HG02973 (cell line): ENCODE measurements around the gene TCL1B.
A peak's percentile ranks its signal among the peaks of the same experiment; 100 is the strongest.
"Not testable (repeated sequence)": the region's sequence is repeated elsewhere in the genome, so short reads cannot be mapped to it uniquely, and the experiment has no call there.

ENCODE experiments used
- ATAC-seq: cut with Tn5 transposase; IDR thresholded peaks from one replicate; pipeline ENCODE4 v1.9.1; 2021; ENCODE audit warnings: moderate library complexity; ENCODE audit not compliant: unreplicated experiment

TCL1B gene, protein sequence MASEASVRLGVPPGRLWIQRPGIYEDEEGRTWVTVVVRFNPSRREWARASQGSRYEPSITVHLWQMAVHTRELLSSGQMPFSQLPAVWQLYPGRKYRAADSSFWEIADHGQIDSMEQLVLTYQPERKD

DNA sequence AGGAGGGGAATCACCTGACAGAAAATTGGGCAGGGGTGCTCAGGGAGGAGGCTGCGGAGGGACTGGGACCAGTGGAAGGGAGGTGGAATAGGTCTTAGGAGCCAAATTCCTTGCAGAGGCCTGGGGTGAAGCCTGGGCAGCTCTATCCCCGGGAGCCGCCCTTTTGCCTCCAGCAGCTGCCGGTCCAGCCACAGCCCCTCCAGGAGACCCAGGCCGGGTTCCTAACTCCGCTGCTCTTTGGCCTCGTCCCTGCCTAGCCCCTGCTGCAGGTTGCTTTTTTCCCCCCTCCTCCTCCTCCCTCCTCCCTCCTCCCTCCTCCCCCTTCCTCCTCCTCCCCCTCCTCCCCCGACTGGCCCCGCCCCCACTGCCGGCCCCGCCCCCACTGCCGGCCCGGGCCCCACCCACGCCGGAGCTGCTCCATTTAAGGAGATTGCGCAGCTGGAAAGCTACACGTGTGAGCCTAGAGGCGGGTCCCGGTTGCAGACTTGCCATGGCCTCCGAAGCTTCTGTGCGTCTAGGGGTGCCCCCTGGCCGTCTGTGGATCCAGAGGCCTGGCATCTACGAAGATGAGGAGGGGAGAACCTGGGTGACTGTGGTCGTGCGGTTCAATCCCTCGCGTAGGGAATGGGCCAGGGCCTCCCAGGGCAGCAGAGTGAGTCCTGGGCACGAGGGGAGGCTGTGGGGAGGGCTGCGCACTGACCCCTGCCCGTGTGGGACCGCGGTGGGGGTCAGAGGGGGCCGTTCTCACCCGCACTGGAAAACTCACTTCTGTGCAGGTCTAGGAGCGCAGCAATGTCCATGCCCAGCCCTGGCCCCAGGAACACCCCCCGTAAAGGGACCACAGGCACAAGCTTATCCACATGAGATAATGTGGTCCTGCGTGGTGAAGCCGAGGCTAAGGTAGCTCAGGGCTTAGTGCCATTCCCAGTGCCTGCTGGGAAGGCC lies at the start of gene TCL1B:
TSS of gene TCL1B (plus strand) at position 449 of the 945 bp plus-strand sequence. CDS start at position 491, 42 bp downstream.
- no peak for ATAC-seq

DNA sequence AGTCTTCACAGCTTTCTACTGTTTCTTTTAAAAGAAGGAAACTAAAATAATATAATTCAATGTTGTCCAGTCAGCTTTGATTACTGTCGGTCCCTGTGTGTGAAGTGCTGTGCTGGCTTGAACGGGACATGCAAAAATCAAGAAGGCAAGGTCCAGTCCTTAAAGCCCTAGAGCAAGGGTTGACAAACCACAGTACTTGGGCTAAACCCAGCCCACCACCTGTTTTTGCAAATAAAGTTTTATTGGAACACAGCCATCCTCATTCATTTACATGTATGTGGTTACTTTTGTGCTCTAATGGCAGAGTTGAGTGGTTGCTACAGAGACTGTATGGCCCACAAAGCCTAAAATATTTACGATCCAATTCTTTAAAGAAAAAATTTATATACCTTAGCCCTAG lies 41.2 kb upstream of the TCL1B start:
- ATAC-seq = no peak

DNA sequence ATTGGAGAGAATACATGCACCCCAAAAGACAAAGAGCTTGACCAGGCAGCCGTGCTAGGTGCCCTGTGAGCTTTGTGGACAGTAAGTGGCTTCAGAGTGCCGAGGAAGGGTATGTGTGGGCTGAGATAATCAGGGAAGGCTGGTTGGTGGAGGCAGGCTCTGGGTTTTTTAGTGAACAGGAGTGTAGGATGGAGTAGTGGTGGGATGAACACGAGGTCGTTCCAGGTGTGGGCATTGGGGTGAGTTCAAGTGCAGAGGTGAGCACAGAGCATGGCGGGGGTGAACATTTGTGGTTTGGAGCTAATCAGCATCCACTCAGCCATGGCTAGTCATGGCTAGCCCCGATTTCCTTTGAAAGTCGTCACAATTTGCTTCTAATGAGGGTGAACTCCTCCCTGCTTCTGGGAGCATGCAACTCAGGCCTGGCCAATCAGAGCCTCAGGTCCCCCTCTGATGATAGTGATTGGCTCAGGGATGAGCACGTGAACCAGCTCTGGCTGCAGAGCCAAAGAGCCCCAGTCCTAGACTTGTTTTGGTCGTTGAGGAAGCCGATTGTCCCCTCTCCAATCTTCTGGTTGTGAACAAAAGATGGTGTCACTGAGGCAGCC lies 40.7 kb upstream of the TCL1B start:
- no peak for ATAC-seq

GRCh38 chr14:95647926-95648325 lies 38.3 kb upstream of the TCL1B start:
- no peak for ATAC-seq

GRCh38 chr14:95649230-95649629 lies 37.0 kb upstream of the TCL1B start:
- ATAC-seq = no peak

DNA sequence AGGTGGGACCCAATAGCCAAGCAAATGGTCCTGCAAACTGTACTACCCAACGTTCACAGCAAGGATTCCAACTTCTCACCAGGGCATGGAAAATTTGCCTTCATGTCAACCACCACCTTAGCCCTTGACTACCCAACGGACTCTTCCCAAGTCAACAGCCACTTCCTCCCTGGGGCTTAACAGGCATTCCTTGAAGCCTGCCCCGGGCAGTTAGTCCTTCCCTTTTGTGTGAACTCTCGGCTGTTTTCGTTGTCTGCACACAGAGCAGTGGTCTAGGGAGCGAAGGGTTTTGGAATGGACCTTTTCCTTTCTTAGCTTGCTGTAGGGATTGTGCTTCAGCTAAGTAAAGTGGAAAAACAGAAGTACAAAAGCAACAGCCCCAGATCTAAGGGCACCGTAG lies 35.2 kb upstream of the TCL1B start:
- ATAC-seq = no peak

- ATAC-seq = no peak
These were observed 34.2 kb upstream of the TCL1B start for GRCh38 chr14:95651821-95652583.

DNA sequence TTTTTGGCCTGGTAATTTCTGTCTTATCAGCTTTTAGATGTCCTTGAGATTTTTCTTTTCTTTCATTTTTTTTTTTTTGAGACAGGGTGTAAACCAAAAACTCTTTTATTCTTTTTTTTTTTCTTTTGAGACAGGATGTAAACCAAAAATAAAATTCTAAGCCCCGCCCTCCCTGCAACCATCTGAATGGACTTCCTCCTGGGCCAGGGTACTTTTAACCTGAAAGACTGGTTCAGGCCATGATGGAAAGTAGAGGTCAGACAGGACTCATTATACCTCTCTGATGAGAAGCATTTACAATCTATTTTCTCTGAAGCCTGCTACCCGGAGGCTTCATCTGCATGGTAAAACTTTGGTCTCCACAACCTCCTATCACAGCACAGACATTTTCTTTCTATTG lies 33.5 kb upstream of the TCL1B start:
- ATAC-seq = no peak

DNA sequence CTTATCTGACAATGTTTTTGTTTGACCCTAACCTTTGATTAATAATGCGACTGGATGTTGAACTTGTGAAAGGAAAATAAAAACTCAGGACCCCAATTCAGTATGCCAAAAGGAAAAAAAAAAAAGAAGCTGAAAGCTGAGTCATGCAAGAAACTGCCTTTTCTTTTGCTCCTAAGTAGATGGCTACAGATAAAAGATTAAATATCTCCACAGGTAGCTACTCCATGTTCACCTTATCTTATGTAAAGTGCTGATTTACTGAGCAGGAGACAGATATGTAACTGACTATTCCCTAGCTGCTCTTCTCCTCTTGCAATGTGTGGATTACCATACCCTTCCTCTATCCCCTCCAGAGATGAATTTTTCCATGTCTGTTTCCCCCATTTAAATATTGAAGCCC lies 30.8 kb upstream of the TCL1B start:
- no peak for ATAC-seq

GRCh38 chr14:95656634-95657033 lies 29.6 kb upstream of the TCL1B start:
- no peak for ATAC-seq

DNA sequence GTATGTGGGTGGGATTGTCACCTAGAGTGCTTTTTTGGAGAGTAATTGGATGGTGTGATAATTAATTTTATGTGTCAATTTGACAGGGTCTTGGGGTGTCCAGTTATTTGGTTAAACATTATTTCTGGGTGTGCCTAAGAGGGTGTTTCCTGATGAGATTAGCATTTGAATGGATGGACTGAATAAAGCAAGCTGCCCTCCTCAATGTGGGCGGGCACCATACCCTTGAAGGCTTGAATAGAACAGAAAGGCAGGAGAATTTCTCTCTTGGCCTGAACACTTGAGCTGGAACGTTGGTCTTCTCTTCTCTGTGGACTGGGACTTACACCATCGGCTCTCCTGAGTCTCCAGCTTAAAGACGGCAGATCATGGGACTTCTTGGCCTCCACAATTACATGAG lies 28.8 kb upstream of the TCL1B start:
- no peak for ATAC-seq

DNA sequence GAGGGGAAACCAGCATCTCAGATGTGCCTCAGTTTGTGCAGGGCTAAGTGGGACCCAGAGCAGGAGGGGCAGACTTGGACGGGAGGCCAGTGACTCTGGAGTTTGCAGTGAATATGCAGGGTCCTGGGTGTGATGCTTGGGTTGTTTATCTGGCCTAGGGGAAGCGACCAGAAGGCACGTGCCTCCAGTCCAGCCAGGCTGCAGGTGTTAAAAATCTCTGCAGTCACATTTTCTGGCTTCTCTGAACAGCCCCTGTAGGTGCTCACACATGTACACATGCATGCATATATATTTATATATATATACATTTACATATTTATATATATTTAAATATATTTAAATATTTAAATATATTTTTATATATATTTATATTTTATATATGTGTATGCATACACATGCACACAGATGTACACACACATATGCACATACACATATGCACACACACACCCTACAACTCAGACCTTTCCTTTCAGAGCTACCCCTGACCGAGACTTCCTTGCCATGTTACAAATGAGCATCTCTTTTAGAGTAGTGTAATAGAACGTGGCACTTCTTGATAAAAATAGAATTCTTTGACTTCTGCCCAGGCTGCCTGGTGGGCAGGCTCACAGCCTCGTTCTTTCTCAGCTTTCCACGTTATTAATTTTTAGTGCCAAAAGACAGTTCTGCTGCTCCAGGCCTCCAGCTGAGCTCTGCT lies 26.8 kb upstream of the TCL1B start:
- ATAC-seq = no peak

DNA sequence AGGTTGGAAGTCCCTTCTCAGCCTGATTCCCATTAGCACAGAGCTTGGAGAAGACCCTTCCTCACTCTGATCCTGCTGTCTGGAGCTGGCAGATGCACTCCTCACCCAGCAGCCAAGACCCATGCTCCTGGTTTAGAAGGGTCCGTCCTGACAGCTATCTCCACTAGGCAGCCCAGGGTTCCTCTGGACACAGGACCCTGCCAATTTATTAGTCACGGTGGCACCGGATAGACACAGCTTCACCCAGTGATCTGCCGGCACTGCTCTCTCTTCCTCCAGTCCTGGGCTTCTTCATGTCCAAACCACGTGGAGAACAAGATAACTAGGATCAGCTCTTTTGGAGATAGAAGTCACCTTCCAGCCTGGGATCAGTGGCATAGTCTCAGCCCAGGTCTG lies 26.2 kb upstream of the TCL1B start:
- no peak for ATAC-seq

GRCh38 chr14:95660651-95661515 lies 25.3 kb upstream of the TCL1B start:
- ATAC-seq = no peak

DNA sequence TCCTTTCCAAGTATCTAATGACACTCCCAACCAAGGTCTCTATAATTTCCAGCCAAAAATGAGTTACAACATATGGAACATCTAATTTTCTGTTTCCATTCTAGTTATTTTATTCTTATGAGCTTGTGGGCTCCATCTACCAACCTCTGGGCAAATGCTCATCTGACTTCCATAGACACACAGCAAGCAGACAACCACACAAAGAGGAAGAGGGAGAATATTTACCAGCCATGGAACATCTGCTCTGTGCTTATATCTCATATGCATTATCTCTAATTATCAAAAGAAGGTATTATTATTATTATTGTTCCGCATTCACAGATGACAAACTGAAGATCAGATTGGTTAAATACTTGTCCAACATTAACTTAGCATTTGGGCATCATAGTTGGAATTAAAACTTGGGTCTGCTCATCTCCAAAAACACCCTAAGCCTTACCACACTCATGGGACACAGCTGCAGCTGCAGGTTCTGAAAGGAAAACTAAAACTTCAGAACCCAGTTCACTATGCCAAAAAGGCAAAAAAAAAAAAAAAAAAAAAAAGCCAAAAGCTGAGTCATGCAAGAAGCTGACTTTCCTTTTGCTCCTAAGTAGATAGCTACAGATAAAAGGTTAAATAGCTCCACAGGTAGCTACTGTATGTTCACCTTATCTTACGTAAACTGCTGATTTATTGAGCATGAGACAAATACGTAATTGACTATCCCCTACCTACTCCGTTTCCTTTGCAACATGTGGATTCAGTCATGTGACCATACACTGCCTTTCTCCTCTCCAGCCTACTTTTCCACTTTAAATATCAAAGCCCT lies 23.6 kb upstream of the TCL1B start:
- peak; percentile 44 for ATAC-seq

- peak; percentile 26 for ATAC-seq
These were observed 22.9 kb upstream of the TCL1B start for GRCh38 chr14:95663226-95663797.

DNA sequence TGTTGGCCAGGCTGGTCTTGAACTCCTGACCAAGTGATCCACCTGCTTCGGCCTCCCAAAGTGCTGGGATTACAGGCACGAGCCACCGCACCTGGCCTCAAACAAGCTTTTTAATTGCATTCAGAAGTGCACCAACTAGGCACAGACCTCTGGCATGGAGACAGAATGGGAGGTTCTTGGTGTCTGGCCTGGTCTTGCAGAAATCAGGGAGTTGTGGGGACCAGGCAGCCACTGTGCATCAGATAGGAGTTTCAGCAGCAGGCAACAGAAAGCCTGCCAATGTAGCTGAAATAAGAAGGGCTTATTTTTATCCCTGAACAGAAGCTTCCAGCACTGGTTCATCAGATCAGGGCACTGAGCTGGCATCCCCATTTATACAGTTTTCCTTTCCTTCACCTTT lies 22.2 kb upstream of the TCL1B start:
- ATAC-seq = no peak

GRCh38 chr14:95664546-95664945 lies 21.7 kb upstream of the TCL1B start:
- peak; percentile 48 for ATAC-seq

- not testable (repeated sequence) for ATAC-seq
These were observed 20.7 kb upstream of the TCL1B start for GRCh38 chr14:95665530-95665929.
